ENCODE measurements around the gene CASP4.
"Not testable (repeated sequence)": the region's sequence is repeated elsewhere in the genome, so short reads cannot be mapped to it uniquely, and the experiment has no call there.

The CASP4 gene

GRCh38 chr11:104956528-104956927 lies 11.8 kb downstream of the CASP4 start:
- no peak for DNase-seq (ENCODE audit: low read depth)

GRCh38 chr11:104946907-104947306 lies 21.5 kb downstream of the CASP4 start:
- peak; percentile 44 for DNase-seq (ENCODE audit: low read depth)

- DNase-seq (ENCODE audit: low read depth) = no peak
Observed at GRCh38 chr11:104944076-104944475, 24.3 kb downstream of the CASP4 start.

GRCh38 chr11:104943561-104943960 lies 24.8 kb downstream of the CASP4 start:
- no peak for DNase-seq (ENCODE audit: low read depth)

GRCh38 chr11:104934594-104934993 lies 33.8 kb downstream of the CASP4 start:
- no peak for DNase-seq (ENCODE audit: low read depth)

GRCh38 chr11:104934073-104934472 lies 34.3 kb downstream of the CASP4 start:
- DNase-seq (ENCODE audit: low read depth) = not testable (repeated sequence)

- DNase-seq (ENCODE audit: low read depth) = no peak
Observed at GRCh38 chr11:104928811-104929210, 39.6 kb downstream of the CASP4 start.

- DNase-seq (ENCODE audit: low read depth) = no peak
Observed at GRCh38 chr11:104926771-104927611, 41.4 kb downstream of the CASP4 start.

GRCh38 chr11:104925850-104926249 lies 42.5 kb downstream of the CASP4 start:
- no peak for DNase-seq (ENCODE audit: low read depth)

- DNase-seq (ENCODE audit: low read depth) = no peak
Observed at GRCh38 chr11:104918113-104918824, 50.1 kb downstream of the CASP4 start.

GRCh38 chr11:104917271-104918112 lies 50.9 kb downstream of the CASP4 start:
- DNase-seq (ENCODE audit: low read depth) = no peak

- DNase-seq (ENCODE audit: low read depth) = no peak
Observed at GRCh38 chr11:104916442-104916841, 51.9 kb downstream of the CASP4 start.

GRCh38 chr11:104912102-104912501 lies 56.3 kb downstream of the CASP4 start:
- no peak for DNase-seq (ENCODE audit: low read depth)

GRCh38 chr11:104908186-104908531 lies 60.2 kb downstream of the CASP4 start:
- no peak for DNase-seq (ENCODE audit: low read depth)

GRCh38 chr11:104907521-104908185 lies 60.7 kb downstream of the CASP4 start:
- no peak for DNase-seq (ENCODE audit: low read depth)

- DNase-seq (ENCODE audit: low read depth) = no peak
Observed at GRCh38 chr11:104905271-104905670, 63.1 kb downstream of the CASP4 start.

- no peak for DNase-seq (ENCODE audit: low read depth)
Observed at GRCh38 chr11:104899226-104899625, 69.1 kb downstream of the CASP4 start.

- DNase-seq (ENCODE audit: low read depth) = no peak
Observed at GRCh38 chr11:104898685-104899013, 69.7 kb downstream of the CASP4 start.

- DNase-seq (ENCODE audit: low read depth) = no peak
Observed at GRCh38 chr11:104897891-104898684, 70.3 kb downstream of the CASP4 start, which contains the start of gene CASP12. CASP12 (minus strand) TSS chr11:104898460.

- no peak for DNase-seq (ENCODE audit: low read depth)
Observed at GRCh38 chr11:104895634-104896033, 72.7 kb downstream of the CASP4 start.

GRCh38 chr11:104893876-104894275 lies 74.5 kb downstream of the CASP4 start:
- no peak for DNase-seq (ENCODE audit: low read depth)

All from CMK (cell line).